DMS79 (cell line): ENCODE measurements around the gene NPHS2.

Source experiments
- DNase-seq: peaks from one replicate; lab custom pipeline; 2025; lab: John Stamatoyannopoulos, UW

NPHS2 gene

DNA sequence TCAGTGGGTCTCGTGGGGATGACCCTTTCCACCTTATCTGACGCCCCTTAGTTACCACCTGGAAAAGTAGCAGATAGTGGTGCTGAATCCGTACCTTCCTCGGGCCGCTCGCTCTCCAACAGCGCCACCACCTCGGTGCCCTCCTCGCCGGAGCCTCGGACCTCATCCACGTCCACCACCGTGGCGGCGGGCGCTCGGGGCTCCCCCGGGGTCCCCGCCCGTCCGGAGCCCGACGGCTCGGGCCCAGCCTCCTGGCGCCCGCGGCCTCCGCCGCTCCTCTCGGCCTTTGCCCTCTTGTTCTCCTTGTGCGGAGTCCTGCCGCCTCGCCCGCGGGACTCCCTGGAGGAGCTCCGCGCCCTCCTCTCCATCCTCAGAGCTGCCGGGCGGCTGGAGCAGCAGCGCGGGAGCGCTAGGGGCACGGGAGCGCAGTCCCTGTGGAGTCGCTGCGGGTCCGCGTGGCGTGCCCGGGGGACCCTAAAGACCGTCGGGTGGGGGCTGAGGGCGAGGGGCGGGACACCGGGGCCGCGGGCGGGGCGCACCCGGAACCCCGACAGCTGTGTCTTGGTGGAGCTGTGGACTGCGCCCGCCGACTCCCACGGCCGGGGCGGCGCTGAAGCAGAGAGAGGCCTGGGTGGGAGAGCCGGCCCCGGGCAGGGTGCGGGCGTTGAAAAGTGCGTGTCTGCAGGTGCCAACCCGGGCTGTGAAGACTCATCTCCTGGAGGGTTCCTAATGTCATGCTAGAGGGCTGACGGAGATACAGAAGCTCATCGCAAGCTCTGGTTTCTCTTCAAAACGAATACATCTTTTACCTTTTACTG, at the start of gene NPHS2:
Gene NPHS2 (minus strand): TSS at position 452 of the 818 bp plus-strand sequence. CDS start 84 bp downstream, at position 368.
- DNase-seq: no peak

GRCh38 chr1:179612361-179612760, 36.6 kb upstream of the NPHS2 start:
- no peak for DNase-seq

DNA sequence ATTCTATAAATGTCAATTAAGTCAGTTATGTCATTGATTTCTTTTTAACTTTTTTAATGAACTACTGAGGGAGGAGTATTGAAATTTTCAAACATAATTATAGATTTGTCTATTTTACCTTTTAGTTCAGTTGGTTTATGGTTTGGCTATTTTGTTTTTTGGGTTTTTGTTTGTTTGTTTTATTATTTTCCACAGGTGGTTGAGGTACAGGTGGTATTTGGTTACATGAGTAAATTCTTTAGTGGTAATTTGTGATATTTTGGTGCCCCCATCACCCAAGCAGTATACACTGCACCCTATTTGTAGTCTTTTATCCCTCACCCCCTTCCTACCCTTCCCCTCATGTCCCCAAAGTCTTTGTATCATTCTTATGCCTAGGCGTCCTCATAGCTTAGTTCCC, 25.3 kb upstream of the NPHS2 start:
- DNase-seq: no peak

DNA sequence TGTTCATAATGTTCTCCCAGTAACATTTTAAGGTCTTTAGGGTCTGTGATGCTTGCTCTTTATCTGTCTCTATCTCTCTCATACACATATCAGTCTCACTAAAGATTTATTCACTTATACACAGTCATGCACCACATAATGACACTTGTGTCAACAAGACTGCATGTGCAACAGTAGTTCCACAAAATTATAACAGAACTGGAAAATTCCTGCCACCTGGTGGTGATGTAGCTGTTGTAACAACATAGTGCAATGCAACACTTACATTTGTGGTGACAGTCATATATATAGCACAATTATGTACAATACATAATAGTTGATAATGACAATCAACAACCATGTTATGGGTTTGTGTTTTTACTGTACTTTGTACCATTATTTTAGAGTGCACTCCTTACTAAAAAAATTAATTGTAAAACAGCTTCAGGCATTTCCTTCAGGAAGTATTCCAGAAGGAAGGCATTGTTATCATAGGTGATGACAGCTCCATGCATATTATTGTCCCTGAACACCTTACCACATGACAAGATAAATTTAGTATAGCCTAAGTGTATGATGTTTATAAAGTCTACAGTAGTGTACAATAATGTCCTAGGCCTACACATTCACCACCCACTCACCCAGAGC, 24.0 kb upstream of the NPHS2 start:
- no peak for DNase-seq

DNA sequence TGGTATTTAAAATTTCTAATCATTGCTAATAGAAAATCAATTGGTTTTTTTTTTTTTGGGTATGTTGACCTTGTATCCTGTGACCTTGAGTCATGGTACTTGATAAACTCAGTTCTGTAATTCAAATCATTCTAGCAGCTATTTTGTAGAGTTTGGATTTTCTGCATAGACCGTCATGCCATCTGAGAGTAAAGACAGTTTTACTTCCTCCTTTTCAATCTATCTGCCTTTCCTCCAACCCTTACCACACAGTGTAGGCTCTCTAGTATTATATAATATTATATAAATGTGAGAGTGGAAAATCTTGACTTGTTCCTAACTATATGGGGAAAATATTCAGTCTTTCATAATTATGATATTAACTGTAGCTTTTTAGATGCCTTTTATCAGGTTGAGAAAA, 22.9 kb upstream of the NPHS2 start:
- DNase-seq: no peak

DNA sequence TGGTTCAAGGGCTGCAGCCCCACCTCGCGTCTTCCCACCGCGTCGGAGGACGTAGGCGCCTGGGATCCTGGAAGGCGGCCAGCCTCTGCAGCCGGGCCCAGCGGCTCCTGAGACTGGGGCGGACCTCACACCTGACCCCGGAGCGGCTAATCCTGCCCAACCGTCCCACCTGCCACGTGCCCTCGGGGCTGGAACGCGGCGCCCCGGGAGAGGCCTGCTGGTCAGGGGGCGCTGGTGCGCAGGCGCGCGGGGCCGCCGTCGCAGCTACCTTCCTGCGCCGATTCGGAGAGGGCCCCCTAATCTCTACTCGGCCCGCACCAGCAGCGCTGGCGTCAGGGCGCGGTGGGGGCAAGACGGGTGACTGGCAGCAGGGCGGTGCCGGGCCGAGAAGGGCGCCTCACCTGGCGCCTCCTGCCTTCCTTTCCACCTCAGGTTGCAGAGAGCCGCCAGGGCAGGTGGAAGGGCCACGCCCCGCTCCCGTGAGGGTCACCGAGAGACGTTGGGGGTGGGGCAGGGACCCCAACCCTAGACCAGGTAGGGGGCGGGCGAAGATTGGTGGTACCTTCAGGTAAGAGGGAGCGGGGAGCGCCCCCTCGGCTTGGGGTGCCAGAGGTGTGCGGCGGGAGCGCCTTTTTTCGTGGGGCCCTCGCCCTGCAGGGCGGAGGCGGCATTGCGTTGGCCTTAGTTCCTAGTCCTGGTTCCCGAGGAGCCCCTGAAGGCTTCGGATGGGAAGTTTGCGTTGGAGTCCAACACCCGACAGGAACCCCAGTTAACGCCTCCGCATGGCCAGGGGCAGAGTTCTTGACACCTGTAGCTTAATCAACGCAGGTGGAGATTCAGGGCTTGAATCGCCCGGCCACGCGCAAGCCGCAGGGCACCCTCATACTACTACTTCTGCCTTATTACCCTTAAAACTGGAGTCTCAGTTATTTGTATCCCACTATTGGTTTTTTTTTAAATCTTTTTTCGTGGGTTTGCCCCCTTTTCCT, 16.1 kb upstream of the NPHS2 start, which contains the start of gene TDRD5:
Gene TDRD5 (plus strand): TSS at position 241 of the 989 bp plus-strand sequence. CDS start 784 bp downstream, outside the sequence.
- peak; percentile 7 for DNase-seq

DNA sequence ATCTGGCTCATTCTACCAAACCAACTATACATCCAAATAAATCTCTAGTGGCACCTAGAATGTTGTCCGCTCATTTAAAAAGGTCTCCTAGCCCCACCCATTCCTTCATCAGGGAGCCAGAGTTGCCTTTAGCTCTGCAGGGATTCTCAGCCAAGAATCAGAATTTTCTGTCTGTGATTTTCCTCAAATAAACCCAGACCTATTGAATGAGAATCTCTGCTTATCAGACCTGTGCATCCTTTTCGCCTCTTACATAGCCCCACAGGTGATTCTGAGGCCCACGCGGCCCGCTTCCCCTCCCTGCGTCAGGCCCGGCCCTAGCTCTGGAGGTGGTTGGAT, 15.5 kb upstream of the NPHS2 start:
- DNase-seq: no peak

DNA sequence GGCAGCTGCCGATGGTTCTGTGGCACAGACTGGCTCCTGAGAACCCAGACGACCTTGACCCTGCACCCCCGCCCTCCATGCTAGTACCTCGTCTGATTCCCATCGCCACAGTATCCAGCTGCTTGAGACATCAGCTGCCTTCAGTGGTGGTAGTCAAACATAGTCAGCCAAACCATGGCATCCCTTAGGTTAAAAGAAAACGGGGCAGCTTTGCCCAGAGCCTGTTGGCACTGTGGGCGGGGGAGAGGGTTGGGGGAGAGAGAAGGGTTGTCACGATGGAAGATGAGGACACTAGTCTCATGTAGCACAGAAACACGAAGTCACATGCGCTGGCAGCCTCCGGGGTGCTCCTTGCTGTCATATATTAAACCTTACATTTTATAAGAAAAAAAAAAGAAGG, 14.9 kb upstream of the NPHS2 start:
- no peak for DNase-seq

DNA sequence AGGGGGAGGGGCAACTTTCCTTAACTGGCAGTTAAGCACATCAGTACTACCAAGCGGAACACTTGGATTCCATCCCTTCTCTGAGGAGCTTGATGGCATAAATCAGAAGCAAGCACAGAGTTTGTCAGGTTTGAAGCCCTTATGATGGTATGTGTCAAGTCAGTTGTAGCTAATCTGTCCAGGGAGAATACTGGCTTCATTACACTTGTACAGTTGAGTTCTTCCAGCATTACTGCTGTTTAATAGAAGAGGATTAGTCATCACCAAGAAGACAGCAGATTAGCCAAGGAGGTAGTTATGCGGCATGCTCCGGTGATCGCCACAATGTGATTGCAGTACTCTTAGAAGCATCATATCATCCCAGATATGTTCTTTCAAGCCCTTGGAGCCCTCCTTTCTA, 13.8 kb upstream of the NPHS2 start:
- no peak for DNase-seq

- DNase-seq: no peak
Measured at GRCh38 chr1:179588425-179589024, 12.8 kb upstream of the NPHS2 start.

DNA sequence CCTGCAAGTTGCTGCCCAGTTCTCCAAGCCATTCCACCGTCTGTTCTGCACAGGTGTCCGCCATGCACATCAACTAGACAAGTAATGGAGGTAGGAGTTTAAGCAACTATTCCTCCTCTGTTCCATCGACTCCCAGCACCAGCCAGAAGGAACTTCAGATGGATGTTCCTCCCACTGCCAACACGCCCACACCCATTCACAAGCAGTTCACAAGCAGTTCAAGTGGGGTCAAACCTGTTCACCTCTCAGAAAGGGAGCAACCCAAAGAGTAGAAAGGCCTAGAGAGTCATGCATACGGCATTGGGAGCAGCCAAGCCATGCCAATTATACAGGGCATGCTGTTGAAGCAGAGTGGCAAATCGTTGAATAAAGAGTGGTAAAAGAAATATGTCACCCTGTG, 11.6 kb upstream of the NPHS2 start:
- DNase-seq: no peak

GRCh38 chr1:179586107-179586823, 10.5 kb upstream of the NPHS2 start:
- DNase-seq: no peak

- no peak for DNase-seq
Measured at GRCh38 chr1:179583771-179584320, 8.1 kb upstream of the NPHS2 start.

DNA sequence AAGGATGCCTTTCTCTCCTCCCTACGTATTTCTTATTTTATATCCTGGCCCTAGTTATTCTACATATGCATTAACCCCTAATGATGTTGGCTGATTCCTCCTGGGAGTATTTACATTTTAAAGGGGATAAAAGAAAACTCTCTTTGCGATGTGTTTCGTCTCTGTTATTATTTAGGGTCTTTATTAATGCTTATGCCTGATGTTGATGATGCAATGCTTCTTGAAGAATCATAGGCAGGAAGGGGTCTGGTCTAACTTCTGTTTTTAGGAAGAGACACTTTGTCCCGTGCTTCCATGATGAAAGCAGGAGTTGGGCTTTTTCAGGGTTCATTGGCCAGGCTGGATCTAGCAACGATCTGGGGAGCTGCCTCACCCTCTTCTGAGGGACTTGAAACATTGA, 761 bp upstream of the NPHS2 start:
- no peak for DNase-seq

- no peak for DNase-seq
Measured at GRCh38 chr1:179558078-179558477, 17.7 kb downstream of the NPHS2 start.

- DNase-seq: no peak
Measured at GRCh38 chr1:179554427-179554826, 21.3 kb downstream of the NPHS2 start.

- no peak for DNase-seq
Measured at GRCh38 chr1:179550746-179551682, 24.7 kb downstream of the NPHS2 start.

DNA sequence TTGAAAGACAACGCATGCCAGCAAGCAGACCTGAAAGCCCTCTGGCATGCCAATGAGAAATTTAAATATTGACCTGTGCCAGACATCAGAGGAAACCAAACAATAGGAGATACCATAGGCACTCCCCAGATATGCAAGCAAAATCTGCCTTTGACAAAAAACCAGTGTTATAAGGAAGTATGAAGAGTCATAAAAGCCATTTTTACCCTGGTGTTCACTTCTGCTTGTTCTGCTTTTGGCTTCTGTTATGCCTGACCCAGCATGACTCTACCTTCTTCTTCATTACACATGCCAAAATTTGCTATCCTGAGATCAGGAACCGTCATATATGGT, 26.4 kb downstream of the NPHS2 start:
- DNase-seq: no peak

GRCh38 chr1:179548666-179549367, 26.9 kb downstream of the NPHS2 start:
- DNase-seq: no peak
